Endodermal cell (in vitro differentiated cells): ENCODE results near the gene RHCE. TPM values are rescaled to one million over a fixed set of nuclear protein-coding genes. Genes with fewer than 3 reads are reported as not detected.
"Not testable (repeated sequence)": the region's sequence is repeated elsewhere in the genome, so short reads cannot be mapped to it uniquely, and the experiment has no call there.

Source experiments
- DNase-seq: peaks from one replicate; pipeline ENCODE4 v3.0.0-alpha.2; 2017
- H3K27ac ChIP-seq: 2 replicates; pipeline ENCODE4 v1.5.1; 2013; ENCODE audit warnings: mild to moderate bottlenecking, low read depth, low read length, moderate library complexity
- H3K27me3 ChIP-seq: 2 replicates; pipeline ENCODE4 v1.6.1; 2013; ENCODE audit warnings: mild to moderate bottlenecking, low read length, moderate library complexity; ENCODE audit not compliant: insufficient read depth, control insufficient read depth, poor library complexity, severe bottlenecking
- H3K36me3 ChIP-seq: 2 replicates; pipeline ENCODE4 v1.7.0; 2013; ENCODE audit warnings: mild to moderate bottlenecking, low read length, moderate library complexity; ENCODE audit not compliant: control insufficient read depth, insufficient read depth
- H3K4me1 ChIP-seq: one replicate; pipeline ENCODE4 v1.7.0; 2013; ENCODE audit warnings: low read length; ENCODE audit not compliant: control insufficient read depth, insufficient read depth
- H3K4me3 ChIP-seq: 2 replicates; pipeline ENCODE4 v1.5.1; 2013; ENCODE audit warnings: mild to moderate bottlenecking, low read length, moderate library complexity
- H3K9ac ChIP-seq: 2 replicates; pipeline ENCODE4 v1.6.1; 2013; ENCODE audit warnings: mild to moderate bottlenecking, low read length, moderate library complexity; ENCODE audit not compliant: poor library complexity, severe bottlenecking; ENCODE audit errors: extremely low read depth
- H3K9me3 ChIP-seq: 2 replicates; pipeline ENCODE4 v1.6.1; 2013; ENCODE audit warnings: mild to moderate bottlenecking, low read length, moderate library complexity; ENCODE audit not compliant: control insufficient read depth
- H3K27ac Mint-ChIP-seq: 2 replicates; pipeline ENCODE4 v1.8.0; 2020; ENCODE audit warnings: mixed read lengths
- H3K27me3 Mint-ChIP-seq: 2 replicates; pipeline ENCODE4 v1.8.0; 2021; ENCODE audit warnings: mild to moderate bottlenecking, mixed read lengths; ENCODE audit not compliant: insufficient read depth
- H3K36me3 Mint-ChIP-seq: 2 replicates; pipeline ENCODE4 v1.8.0; 2020; ENCODE audit warnings: low read depth, mixed read lengths
- H3K4me1 Mint-ChIP-seq: 2 replicates; pipeline ENCODE4 v1.8.0; 2020; ENCODE audit warnings: mixed read lengths
- H3K4me3 Mint-ChIP-seq: 2 replicates; pipeline ENCODE4 v1.8.0; 2020; ENCODE audit warnings: mild to moderate bottlenecking, moderate library complexity, mixed read lengths
- H3K9me3 Mint-ChIP-seq: 2 replicates; pipeline ENCODE4 v1.8.0; 2020; ENCODE audit warnings: mild to moderate bottlenecking, mixed read lengths
- CTCF ChIP-seq: fragments of 200-600 bp; sonication (generic); conservative IDR thresholded peaks from 2 replicates; pipeline ENCODE4 v1.5.0; 2021; ENCODE audit warnings: antibody characterized with exemption, mild to moderate bottlenecking
- WGBS, 2 experiments: methylation state at CpG; one replicate each; pipeline versions ENCODE4 v1.1.5 to v1.1.7; 2013; ENCODE audit warnings: missing lambda C conversion rate in 2 of 2, mixed read lengths in 1 of 2; ENCODE audit not compliant: insufficient coverage in 1 of 2, insufficient read length in 1 of 2; 5-methylcytosine and 5-hydroxymethylcytosine counted together
- total RNA-seq, 2 donors: library from RNA; stranded (reverse); fragmentation: NEBNext Ultra II Directional in 1 of 2; extraction: Animal tissue kit (Norgen Biotek cat#: 25700) in 1 of 2; gene quantifications; 2 replicates in 1 of 2; 3 replicates in 1 of 2; pipeline ENCODE4 v1.2.1, GENCODE V29; 2021

RHCE gene
- total RNA-seq, 2 donors from 2014 or later: 0.33 to 0.40 TPM

DNA sequence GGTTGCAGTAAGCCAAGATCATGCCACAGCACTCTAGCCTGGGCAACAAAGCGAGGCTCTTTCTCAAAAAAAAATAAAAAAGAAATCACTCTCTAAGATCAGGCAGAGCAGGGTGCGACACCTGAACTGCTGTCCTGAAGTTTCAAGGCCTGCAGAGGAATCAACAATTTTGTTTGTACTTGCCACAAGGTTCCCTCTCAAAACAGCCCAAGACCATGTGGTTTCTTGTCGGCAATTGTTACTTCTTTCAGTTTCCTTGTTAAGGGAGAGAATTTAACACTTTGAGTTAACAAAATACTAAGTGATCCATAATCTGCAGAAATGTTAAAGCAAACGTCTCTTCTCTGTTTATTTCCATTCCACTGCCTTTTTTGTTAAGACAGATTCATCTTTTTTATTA is 46.6 kb upstream of the RHCE start:
- no peaks in the 10 kb centered on the region for H3K9me3 ChIP-seq
- peaks cover 4% of the 10 kb centered on the region for H3K4me1 Mint-ChIP-seq
- no peaks in the 10 kb centered on the region for H3K4me1 ChIP-seq
- H3K4me3 Mint-ChIP-seq: no peak overlapping the region
- H3K27me3 Mint-ChIP-seq: no peaks in the 10 kb centered on the region
- no peak for TF ChIP-seq CTCF
- no peak overlapping the region for H3K27ac Mint-ChIP-seq
- H3K9me3 Mint-ChIP-seq: peaks cover 3% of the 10 kb centered on the region
- DNase-seq: no peak
- peaks cover 4% of the 10 kb centered on the region for H3K36me3 ChIP-seq
- H3K9ac ChIP-seq: no peak overlapping the region
- peaks cover 18% of the 10 kb centered on the region for H3K36me3 Mint-ChIP-seq
- H3K4me3 ChIP-seq: no peak overlapping the region
- H3K27ac ChIP-seq: no peak overlapping the region
- WGBS, 2 experiments: 94 to 100% methylated on average over 3 of the region's 4 CpGs
- H3K27me3 ChIP-seq: no peaks in the 10 kb centered on the region

DNA sequence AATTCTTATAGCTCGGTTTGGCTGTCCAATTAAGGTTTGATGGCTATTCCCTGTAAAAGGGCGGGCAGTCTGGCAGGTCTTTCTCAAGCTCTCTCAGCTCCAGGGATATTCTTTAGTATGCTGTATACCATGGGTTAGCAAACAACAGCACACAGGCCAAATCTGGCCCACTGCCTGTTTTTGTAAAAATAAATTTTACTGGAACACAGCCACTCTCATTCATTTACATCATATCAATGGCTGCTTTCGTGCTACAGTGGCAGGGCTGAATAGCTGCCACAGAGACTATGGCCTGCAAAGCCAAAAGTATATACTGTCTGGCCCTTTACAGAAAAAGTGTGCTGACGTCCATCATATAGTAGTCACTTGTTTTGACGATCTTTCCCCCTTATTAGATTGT is 42.1 kb upstream of the RHCE start:
- H3K36me3 Mint-ChIP-seq: peaks cover 35% of the 10 kb centered on the region
- Histone ChIP-seq H3K9me3 (no peaks in the 10 kb centered on the region), H3K27ac (no peak overlapping the region), H3K4me3 (no peak overlapping the region), H3K27me3 (no peaks in the 10 kb centered on the region), H3K9ac (no peak overlapping the region), H3K36me3 (peaks cover 28% of the 10 kb centered on the region), H3K4me1 (no peaks in the 10 kb centered on the region)
- DNase-seq: no peak
- no peak overlapping the region for H3K27ac Mint-ChIP-seq
- 87 to 92% methylated on average over 3 to 5 of the region's 5 CpGs for WGBS, 2 experiments
- no peaks in the 10 kb centered on the region for H3K4me1 Mint-ChIP-seq
- H3K27me3 Mint-ChIP-seq: no peaks in the 10 kb centered on the region
- peaks cover 3% of the 10 kb centered on the region for H3K9me3 Mint-ChIP-seq
- H3K4me3 Mint-ChIP-seq: no peak overlapping the region
- no peak for TF ChIP-seq CTCF

DNA sequence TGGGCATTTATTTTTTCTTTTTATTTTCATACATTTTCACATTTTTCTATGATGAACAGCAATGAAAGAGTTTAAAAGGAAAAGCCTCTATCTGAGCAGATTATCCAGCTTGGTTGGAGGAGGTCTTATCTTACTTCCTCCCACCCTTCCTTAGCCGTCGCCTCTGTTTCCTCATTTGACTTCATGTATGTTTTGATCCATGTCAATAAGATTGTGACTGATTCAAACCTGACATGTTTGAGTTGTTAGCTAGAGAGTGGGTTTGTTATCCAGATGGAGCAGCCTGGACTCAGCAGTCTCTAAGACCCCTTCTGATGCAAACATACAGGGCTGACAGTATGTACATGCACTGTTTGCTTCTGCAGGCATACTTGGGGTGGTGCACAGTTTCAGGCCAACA is 41.2 kb upstream of the RHCE start:
- no peaks in the 10 kb centered on the region for H3K4me1 ChIP-seq
- H3K27ac ChIP-seq: no peak overlapping the region
- Mint-ChIP-seq H3K27ac (no peak overlapping the region), H3K4me1 (no peaks in the 10 kb centered on the region), H3K9me3 (peaks cover 3% of the 10 kb centered on the region), H3K27me3 (no peaks in the 10 kb centered on the region), H3K4me3 (no peak overlapping the region), H3K36me3 (peaks cover 35% of the 10 kb centered on the region)
- WGBS, 2 experiments: 100% methylated on average over 1 of the region's 2 CpGs; no CpG with 5 or more reads in 1 of the 2 experiments
- H3K9ac ChIP-seq: no peak overlapping the region
- H3K9me3 ChIP-seq: no peaks in the 10 kb centered on the region
- H3K36me3 ChIP-seq: peaks cover 28% of the 10 kb centered on the region
- no peak overlapping the region for H3K4me3 ChIP-seq
- no peak for TF ChIP-seq CTCF
- H3K27me3 ChIP-seq: no peaks in the 10 kb centered on the region
- no peak for DNase-seq

- H3K27ac Mint-ChIP-seq, H3K9me3 Mint-ChIP-seq, H3K27ac ChIP-seq, H3K27me3 Mint-ChIP-seq, H3K9ac ChIP-seq, H3K4me3 ChIP-seq, H3K4me3 Mint-ChIP-seq, DNase-seq, H3K27me3 ChIP-seq, H3K4me1 Mint-ChIP-seq, H3K9me3 ChIP-seq, H3K4me1 ChIP-seq: not testable (repeated sequence)
- peaks cover 39% of the 10 kb centered on the region for H3K36me3 Mint-ChIP-seq
- WGBS, 2 experiments: 0% methylated on average over 1 of the region's 4 CpGs; no CpG with 5 or more reads in 1 of the 2 experiments
- H3K36me3 ChIP-seq: peaks cover 33% of the 10 kb centered on the region
Observed at GRCh38 chr1:25460816-25461215, 40.2 kb upstream of the RHCE start.
